Camera-type eye (tissue), 1 donor: Measurements from ENCODE around the gene CHD8. TPM values are rescaled to one million over a fixed set of nuclear protein-coding genes. Genes with fewer than 3 reads are reported as not detected.

ENCODE experiments used
- total RNA-seq: library from RNA; depleted of rRNA; stranded (reverse); fragments of >200 nt; gene quantifications from one replicate; pipeline ENCODE4 v1.2.3, GENCODE V29; 2014

Gene CHD8
- 83.3 TPM for total RNA-seq

DNA sequence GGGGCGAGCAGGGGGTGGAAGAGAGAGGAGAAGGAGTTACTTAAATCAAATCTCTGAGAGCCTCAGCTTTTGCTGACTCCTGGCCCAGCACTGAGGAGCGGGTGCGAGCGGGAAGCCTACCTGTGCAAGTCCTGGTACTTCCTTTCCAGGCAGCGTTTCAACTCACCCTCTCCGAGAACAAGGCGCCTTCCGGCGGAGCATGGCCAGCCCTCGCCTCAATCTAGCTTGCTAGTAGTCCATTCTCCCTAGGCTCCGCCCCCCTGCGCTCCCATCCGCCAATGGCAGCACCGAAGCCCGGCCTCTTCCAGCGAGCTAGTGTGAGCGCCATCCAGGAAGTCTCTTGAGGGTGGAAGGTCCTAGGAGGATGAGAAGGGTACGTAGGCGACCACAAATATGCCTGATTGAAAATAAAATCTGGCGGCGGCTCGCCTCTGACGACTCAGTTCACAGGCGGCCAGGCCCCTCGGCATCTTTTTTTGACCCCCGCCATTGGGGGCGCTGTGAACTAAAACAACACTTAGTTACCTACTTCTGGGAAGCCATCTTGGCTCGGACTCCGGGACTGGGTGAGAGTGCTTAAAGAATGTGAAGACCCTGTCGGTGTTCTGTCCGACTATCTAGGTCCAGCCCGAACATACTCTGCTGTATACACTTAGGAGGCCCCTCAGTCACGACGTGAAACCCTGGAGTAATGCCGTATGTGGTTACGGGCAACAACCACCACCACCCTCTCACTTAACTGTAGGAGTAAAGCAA lies at the start of gene CHD8:
CHD8 (minus strand) TSS at position 212 of the 756 bp plus-strand sequence. CDS start 24,480 bp downstream, outside the sequence.

GRCh38 chr14:21476925-21477681 lies 21.2 kb upstream of the CHD8 start, which contains the start of the genes RAB2B and TOX4:
RAB2B (minus strand) TSS chr14:21476959; CDS start chr14:21476872, 87 bp downstream.
TOX4 (plus strand) TSS chr14:21477195; CDS start chr14:21477279, 84 bp downstream.

DNA sequence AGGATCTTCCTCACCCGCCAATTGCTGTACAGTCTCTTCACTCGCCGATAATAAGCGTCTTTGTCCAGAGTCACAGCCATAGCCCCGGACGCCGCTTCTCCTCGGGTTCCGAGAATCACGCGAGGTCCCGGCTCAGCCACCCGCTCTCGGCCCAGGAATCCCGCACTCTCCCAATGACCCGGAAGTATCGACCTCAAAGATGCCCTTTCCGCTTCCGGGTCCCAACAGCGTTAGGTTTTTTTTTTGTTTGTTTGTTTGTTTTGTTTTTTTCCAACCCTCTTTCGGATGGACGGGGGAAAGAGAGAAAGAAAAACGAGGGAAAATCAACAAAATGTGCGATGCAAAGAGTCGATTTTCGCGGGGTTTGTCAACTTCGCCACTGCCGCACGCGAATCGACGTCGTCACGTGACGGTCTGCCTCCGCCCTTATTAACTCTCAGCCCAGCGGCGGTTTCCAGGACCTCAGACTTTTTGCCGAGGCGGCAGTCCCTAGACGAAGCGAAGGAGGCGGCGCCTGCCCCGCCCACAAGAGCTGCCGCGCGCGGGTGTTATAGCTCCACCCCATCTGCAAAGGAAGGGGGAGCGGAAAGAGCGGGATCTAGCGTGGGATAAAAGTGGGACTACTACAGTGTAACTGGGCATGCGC lies 72.0 kb downstream of the CHD8 start, which contains the start of gene SUPT16H:
SUPT16H (minus strand) TSS at position 172 of the 646 bp plus-strand sequence; CDS start at position 80, 92 bp downstream.

Other genes with a start within 250 kb of the CHD8 start
- gene HNRNPC, start 186.7 kb downstream of the CHD8 start, total RNA-seq = 598 TPM
- gene RPGRIP1, start 176.0 kb downstream of the CHD8 start, total RNA-seq = 32.9 TPM
- gene SUPT16H, start 72.1 kb downstream of the CHD8 start, total RNA-seq = 90.2 TPM
- gene RAB2B, start 20.8 kb upstream of the CHD8 start, total RNA-seq = 45.2 TPM
- 47.1 TPM for gene TOX4, start 21.1 kb upstream of the CHD8 start, total RNA-seq
- gene METTL3, start 55.2 kb upstream of the CHD8 start, total RNA-seq = 112 TPM
- 35.7 TPM for gene SALL2, start 70.2 kb upstream of the CHD8 start, total RNA-seq
- not detected for gene OR10G3, start 124.0 kb upstream of the CHD8 start, total RNA-seq
- gene OR10G2, start 178.8 kb upstream of the CHD8 start, total RNA-seq = not detected
- gene OR4E2, start 197.7 kb upstream of the CHD8 start, total RNA-seq = not detected
- gene OR4E1, start 217.7 kb upstream of the CHD8 start, total RNA-seq = not detected